ENCODE measurements around the gene FBXO46. TPM values are rescaled to one million over a fixed set of nuclear protein-coding genes. Genes with fewer than 3 reads are reported as not detected.

Gene FBXO46
- total and polyA plus RNA-seq, 2 of the 13 experiments (the other 11 are each of a cell fraction or from before 2014, with no cell fraction given), result 6.2 to 6.4 TPM

DNA sequence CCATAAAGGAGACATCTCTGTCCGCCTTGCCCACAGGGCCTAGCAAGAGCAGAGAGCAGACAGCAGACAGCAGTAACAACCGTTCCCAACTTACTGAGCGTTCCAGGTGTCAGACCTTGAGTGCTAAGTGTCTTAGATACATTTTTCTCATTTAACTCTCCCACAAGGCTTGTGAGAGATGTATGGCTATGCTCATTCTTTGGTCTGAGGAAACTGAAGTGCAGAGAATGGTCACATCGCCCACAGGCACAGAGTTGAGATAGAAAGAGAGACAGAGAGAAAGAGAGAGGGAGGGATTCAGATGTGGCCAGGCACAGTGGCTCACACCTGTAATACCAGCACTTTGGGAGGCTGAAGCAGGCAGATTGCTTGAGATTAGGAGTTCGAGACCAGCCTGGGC is 16.8 kb upstream of the FBXO46 start (continued):
- no peak for TF ChIP-seq MAFK (conservative IDR thresholded peaks at IDR 0.05 in 1 of 2, IDR thresholded peaks at IDR 0.05 in 1 of 2; ENCODE audit: low read length in 2 of 2)

GRCh38 chr19:45746866-45747265 is 16.2 kb upstream of the FBXO46 start:
- no peak overlapping the region for H3K4me3 ChIP-seq (replicated peaks in 1 of 3; ENCODE audit: insufficient read depth in 1 of 3, low read depth in 2 of 3, low read length in 3 of 3)
- ATAC-seq (no peak), FAIRE-seq (no peak), DNase-seq (ENCODE audit: low spot score) (no peak)
- ChIA-PET POLR2A (no interaction called here), CTCF (ENCODE audit: low intra/inter-chr PET ratio, low total read pairs) (no interaction called here)
- H3K4me1 ChIP-seq (ENCODE audit: insufficient read depth, low read length), result peaks cover 30% of the 10 kb centered on the region
- H3K9me3 ChIP-seq (ENCODE audit: low read length), result no peaks in the 10 kb centered on the region
- no peaks in the 10 kb centered on the region for H4K20me1 ChIP-seq (ENCODE audit: insufficient read depth, low read length)
- H3K27ac ChIP-seq (ENCODE audit: extremely low read length, insufficient read depth, low read length), result no peak overlapping the region
- in situ Hi-C loops (cut with HindIII; ENCODE audit: extremely low pct_ligation_motif_present, low pct_unique_long_range_greater_than_20kb) (no loop called here), intact Hi-C loops (cut with micrococcal nuclease; ENCODE audit: unreplicated experiment) (no loop called here)
- no peak overlapping the region for H2AFZ ChIP-seq (ENCODE audit: low read length)
- 48% methylated on average over 5 of the region's 5 CpGs for WGBS (ENCODE audit: low lambda C conversion rate)
- TF ChIP-seq KAT2B (IDR thresholded peaks at IDR 0.05; ENCODE audit: borderline replicate concordance, low read depth, low read length) (no peak), ZNF12 (CRISPR knock-in tag; IDR thresholded peaks at IDR 0.05) (no peak), ZNF782 (CRISPR knock-in tag; IDR thresholded peaks at IDR 0.05; ENCODE audit: borderline replicate concordance) (no peak), CREBL2 (CRISPR knock-in tag; IDR thresholded peaks at IDR 0.05; ENCODE audit: borderline replicate concordance) (no peak), ZNF263 (CRISPR knock-in tag; IDR thresholded peaks at IDR 0.05) (no peak), SIN3B (IDR thresholded peaks at IDR 0.05; ENCODE audit: low read length) (no peak), ZFP36 (IDR thresholded peaks at IDR 0.05; ENCODE audit: borderline replicate concordance, low read depth, low read length, partially characterized antibody) (no peak), LCORL (IDR thresholded peaks at IDR 0.05) (no peak), LCORL (CRISPR knock-in tag; IDR thresholded peaks at IDR 0.05) (no peak), SMYD3 (CRISPR knock-in tag; IDR thresholded peaks at IDR 0.05) (no peak)
- TF ChIP-seq, protein P1, sequence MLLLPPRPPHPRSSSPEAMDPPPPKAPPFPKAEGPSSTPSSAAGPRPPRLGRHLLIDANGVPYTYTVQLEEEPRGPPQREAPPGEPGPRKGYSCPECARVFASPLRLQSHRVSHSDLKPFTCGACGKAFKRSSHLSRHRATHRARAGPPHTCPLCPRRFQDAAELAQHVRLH (CRISPR knock-in tag; IDR thresholded peaks at IDR 0.05; ENCODE audit: borderline replicate concordance, low read depth), result no peak
- TF ChIP-seq, protein P2, sequence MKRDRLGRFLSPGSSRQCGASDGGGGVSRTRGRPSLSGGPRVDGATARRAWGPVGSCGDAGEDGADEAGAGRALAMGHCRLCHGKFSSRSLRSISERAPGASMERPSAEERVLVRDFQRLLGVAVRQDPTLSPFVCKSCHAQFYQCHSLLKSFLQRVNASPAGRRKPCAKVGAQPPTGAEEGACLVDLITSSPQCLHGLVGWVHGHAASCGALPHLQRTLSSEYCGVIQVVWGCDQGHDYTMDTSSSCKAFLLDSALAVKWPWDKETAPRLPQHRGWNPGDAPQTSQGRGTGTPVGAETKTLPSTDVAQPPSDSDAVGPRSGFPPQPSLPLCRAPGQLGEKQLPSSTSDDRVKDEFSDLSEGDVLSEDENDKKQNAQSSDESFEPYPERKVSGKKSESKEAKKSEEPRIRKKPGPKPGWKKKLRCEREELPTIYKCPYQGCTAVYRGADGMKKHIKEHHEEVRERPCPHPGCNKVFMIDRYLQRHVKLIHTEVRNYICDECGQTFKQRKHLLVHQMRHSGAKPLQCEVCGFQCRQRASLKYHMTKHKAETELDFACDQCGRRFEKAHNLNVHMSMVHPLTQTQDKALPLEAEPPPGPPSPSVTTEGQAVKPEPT (CRISPR knock-in tag; IDR thresholded peaks at IDR 0.05; ENCODE audit: low read depth), result no peak
- H3K9ac ChIP-seq (ENCODE audit: insufficient read depth, low read depth, low read length), result no peak overlapping the region
- peaks cover 0 to 32% of the 10 kb centered on the region in 2 experiments; a peak in 2 of 5 replicates for H3K27me3 ChIP-seq (ENCODE audit: control insufficient read depth in 1 of 2, insufficient read depth in 2 of 2, low read length in 2 of 2)
- no TSS peak for BruUV-seq (replicated peaks)
- H3K36me3 ChIP-seq (replicated peaks in 1 of 2; ENCODE audit: control insufficient read depth in 1 of 2, insufficient read depth in 2 of 2, low read length in 2 of 2), result no peaks in the 10 kb centered on the region
- no peak overlapping the region for H3K4me2 ChIP-seq (ENCODE audit: low read depth, low read length)
- H3K79me2 ChIP-seq (ENCODE audit: insufficient read depth, low read length), result no peaks in the 10 kb centered on the region
